Fibroblast of villous mesenchyme (primary cell): ENCODE measurements around the gene BTNL3. TPM values are rescaled to one million over a fixed set of nuclear protein-coding genes. Genes with fewer than 3 reads are reported as not detected.

Source experiments
- DNase-seq: peaks from one replicate; pipeline ENCODE4 v3.0.0-alpha.2; 2010; ENCODE audit warnings: low read depth
- H3K4me3 ChIP-seq: 2 replicates; pipeline ENCODE4 v1.5.1; 2011; ENCODE audit warnings: low read depth, mild to moderate bottlenecking, low read length
- small RNA-seq: library from RNA; depleted of rRNA; stranded (forward); fragments of <200 nt; gene quantifications from one replicate; pipeline ENCODE3, GENCODE V24; 2012
- total RNA-seq: library from RNA; depleted of rRNA; stranded (reverse); fragments of >200 nt; gene quantifications from 2 replicates; pipeline ENCODE4 v1.2.3, GENCODE V29; 2012
- TF ChIP-seq, protein P1 (sequence below): IDR thresholded peaks from 2 replicates; pipeline ENCODE4 v1.5.1; 2012; ENCODE audit warnings: low read depth, mild to moderate bottlenecking, low read length; ENCODE audit not compliant: insufficient read depth

BTNL3 gene
- total RNA-seq, 1 donor: not detected

DNA sequence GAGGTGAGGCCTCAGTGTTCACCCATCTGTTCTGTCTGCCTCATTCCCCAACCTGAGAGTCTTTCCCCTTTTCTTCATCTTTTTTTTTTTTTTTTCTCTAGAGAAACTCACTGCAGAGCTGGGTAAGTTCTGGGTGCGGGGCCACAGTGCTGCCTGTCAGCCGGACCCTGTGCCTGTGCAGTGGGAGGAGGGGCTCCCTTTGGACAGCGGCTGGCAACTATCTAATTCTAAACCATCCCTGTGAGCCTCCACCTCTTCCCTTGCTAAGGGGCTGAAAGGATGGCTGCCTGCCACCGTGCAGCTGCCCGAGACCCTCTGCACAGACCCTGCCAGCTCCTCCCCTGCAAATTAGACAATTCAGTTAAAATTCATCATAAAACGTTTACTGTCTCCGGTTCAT lies 65.5 kb downstream of the BTNL3 start:
- DNase-seq: no peak
- no peak overlapping the region for H3K4me3 ChIP-seq
- TF ChIP-seq, protein P1, sequence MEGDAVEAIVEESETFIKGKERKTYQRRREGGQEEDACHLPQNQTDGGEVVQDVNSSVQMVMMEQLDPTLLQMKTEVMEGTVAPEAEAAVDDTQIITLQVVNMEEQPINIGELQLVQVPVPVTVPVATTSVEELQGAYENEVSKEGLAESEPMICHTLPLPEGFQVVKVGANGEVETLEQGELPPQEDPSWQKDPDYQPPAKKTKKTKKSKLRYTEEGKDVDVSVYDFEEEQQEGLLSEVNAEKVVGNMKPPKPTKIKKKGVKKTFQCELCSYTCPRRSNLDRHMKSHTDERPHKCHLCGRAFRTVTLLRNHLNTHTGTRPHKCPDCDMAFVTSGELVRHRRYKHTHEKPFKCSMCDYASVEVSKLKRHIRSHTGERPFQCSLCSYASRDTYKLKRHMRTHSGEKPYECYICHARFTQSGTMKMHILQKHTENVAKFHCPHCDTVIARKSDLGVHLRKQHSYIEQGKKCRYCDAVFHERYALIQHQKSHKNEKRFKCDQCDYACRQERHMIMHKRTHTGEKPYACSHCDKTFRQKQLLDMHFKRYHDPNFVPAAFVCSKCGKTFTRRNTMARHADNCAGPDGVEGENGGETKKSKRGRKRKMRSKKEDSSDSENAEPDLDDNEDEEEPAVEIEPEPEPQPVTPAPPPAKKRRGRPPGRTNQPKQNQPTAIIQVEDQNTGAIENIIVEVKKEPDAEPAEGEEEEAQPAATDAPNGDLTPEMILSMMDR: no peak

DNA sequence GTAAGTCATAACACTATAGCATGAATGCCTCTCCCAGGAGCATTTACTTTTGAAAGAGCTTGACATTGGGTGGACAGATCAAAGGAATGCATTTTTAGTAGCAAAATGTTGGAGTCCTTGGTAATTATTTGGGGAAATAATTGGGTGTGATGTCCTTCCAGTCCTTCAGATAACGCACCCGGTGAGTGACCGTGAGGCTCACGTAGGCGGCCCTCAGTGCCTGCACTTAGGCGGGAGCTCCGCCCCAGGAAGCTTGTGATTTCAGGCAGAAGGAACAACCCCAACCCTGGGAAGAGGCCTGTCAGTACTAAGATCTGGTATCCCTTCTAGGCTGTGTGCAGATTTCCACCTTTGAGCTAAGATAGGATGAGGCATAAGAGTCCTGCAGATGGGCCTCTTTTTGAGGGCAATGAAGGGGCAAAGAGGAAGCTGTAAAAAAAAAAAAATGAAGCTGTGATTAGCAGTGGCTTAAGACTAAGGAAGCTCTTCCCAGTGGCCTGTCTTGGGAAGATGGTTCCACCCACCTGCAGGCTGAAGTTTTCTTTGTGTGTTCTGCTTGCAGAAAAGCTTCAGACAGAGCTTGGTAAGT lies 66.3 kb downstream of the BTNL3 start:
- TF ChIP-seq, protein P1: no peak
- H3K4me3 ChIP-seq: no peak overlapping the region
- DNase-seq: no peak

Small RNA genes within 50 kb of the gene (small RNA-seq; reads per million reads assigned to genes)
- gene MIR8089: not detected
- not detected for gene RNU6-1036P
- not detected for gene RPS29P12

Other genes with a start within 250 kb of the BTNL3 start
- gene OR2Y1, start 248.8 kb upstream of the BTNL3 start, total RNA-seq: not detected in 2 replicates
- 98.6 and 104 TPM in 2 replicates for gene MGAT1, start 186.0 kb upstream of the BTNL3 start, total RNA-seq
- gene ZFP62, start 127.6 kb upstream of the BTNL3 start, total RNA-seq: 12.5 and 15.1 TPM in 2 replicates
- not detected in 2 replicates for gene BTNL8, start 89.7 kb upstream of the BTNL3 start, total RNA-seq
- not detected in 2 replicates for gene BTNL9, start 51.4 kb downstream of the BTNL3 start, total RNA-seq
- not detected in 2 replicates for gene OR2V1, start 142.3 kb downstream of the BTNL3 start, total RNA-seq
- not detected in 2 replicates for gene OR2V2, start 158.7 kb downstream of the BTNL3 start, total RNA-seq
- gene TRIM7, start 216.3 kb downstream of the BTNL3 start, total RNA-seq: 2.2 and 2.3 TPM in 2 replicates
- gene TRIM41, start 234.4 kb downstream of the BTNL3 start, total RNA-seq: 9.9 and 12.2 TPM in 2 replicates